Neural progenitor cell (in vitro differentiated cells): Measurements from ENCODE around the gene LGALS14. TPM values are rescaled to one million over a fixed set of nuclear protein-coding genes. Genes with fewer than 3 reads are reported as not detected.

ENCODE experiments used
- DNase-seq: peaks from one replicate; pipeline ENCODE4 v3.0.0-alpha.2; 2016; ENCODE audit warnings: low spot score
- H2AFZ ChIP-seq: fragments of 200-600 bp; sonication (generic); replicated peaks from 2 replicates; pipeline ENCODE4 v1.6.1; 2016; ENCODE audit warnings: antibody characterized with exemption
- H3F3A ChIP-seq: fragments of 200-600 bp; sonication (generic); 2 replicates; pipeline ENCODE4 v1.6.1; 2016; ENCODE audit warnings: antibody characterized with exemption, low read depth
- H3K27ac ChIP-seq: fragments of 200-600 bp; sonication (generic); 2 replicates; pipeline ENCODE4 v1.5.1; 2016; ENCODE audit warnings: mild to moderate bottlenecking
- H3K27me3 ChIP-seq: fragments of 200-600 bp; sonication (generic); 2 replicates; pipeline ENCODE4 v1.6.1; 2016; ENCODE audit warnings: mild to moderate bottlenecking, moderate library complexity
- H3K36me3 ChIP-seq: fragments of 200-600 bp; sonication (generic); 2 replicates; pipeline ENCODE4 v1.5.1; 2016
- H3K4me1 ChIP-seq: fragments of 200-600 bp; sonication (generic); 2 replicates; pipeline ENCODE4 v1.6.1; 2016; ENCODE audit warnings: mixed run types
- H3K4me2 ChIP-seq: fragments of 200-600 bp; sonication (generic); 2 replicates; pipeline ENCODE4 v1.6.1; 2016
- H3K4me3 ChIP-seq: fragments of 200-600 bp; sonication (generic); 2 replicates; pipeline ENCODE4 v1.5.1; 2016
- H3K79me2 ChIP-seq: fragments of 200-600 bp; sonication (generic); 2 replicates; pipeline ENCODE4 v1.6.1; 2016; ENCODE audit warnings: low read depth
- H3K9ac ChIP-seq: fragments of 200-600 bp; sonication (generic); 2 replicates; pipeline ENCODE4 v1.6.1; 2016
- H3K9me3 ChIP-seq: fragments of 200-600 bp; sonication (generic); 2 replicates; pipeline ENCODE4 v1.5.1; 2016; ENCODE audit warnings: low read depth
- H4K20me1 ChIP-seq: fragments of 200-600 bp; sonication (generic); 2 replicates; pipeline ENCODE4 v1.6.1; 2016; ENCODE audit warnings: low read depth
- H3K27ac Mint-ChIP-seq: 3 replicates; pipeline ENCODE4 v1.8.0; 2021; ENCODE audit warnings: mixed read lengths
- H3K27me3 Mint-ChIP-seq: 2 replicates; pipeline ENCODE4 v1.8.0; 2022; ENCODE audit warnings: low read depth, mild to moderate bottlenecking, inconsistent platforms, moderate library complexity, mixed read lengths; ENCODE audit not compliant: insufficient read depth
- H3K36me3 Mint-ChIP-seq: 3 replicates; pipeline ENCODE4 v1.8.0; 2021; ENCODE audit warnings: mixed read lengths
- H3K4me1 Mint-ChIP-seq: 3 replicates; pipeline ENCODE4 v1.8.0; 2021; ENCODE audit warnings: mixed read lengths
- H3K4me3 Mint-ChIP-seq: 3 replicates; pipeline ENCODE4 v1.8.0; 2021; ENCODE audit warnings: mild to moderate bottlenecking, moderate library complexity, mixed read lengths
- H3K9me3 Mint-ChIP-seq: 3 replicates; pipeline ENCODE4 v1.8.0; 2020; ENCODE audit warnings: mixed read lengths
- CTCF ChIP-seq: fragments of 200-600 bp; sonication (generic); IDR thresholded peaks from 2 replicates; pipeline ENCODE4 v1.5.1; 2017; ENCODE audit warnings: antibody characterized with exemption, mild to moderate bottlenecking
- EZH2 ChIP-seq: fragments of 200-600 bp; sonication (generic); IDR thresholded peaks from 2 replicates; pipeline ENCODE4 v1.6.1; 2017; ENCODE audit warnings: antibody characterized with exemption, mild to moderate bottlenecking, moderate library complexity
- EZH2phosphoT487 ChIP-seq: fragments of 200-600 bp; sonication (generic); IDR thresholded peaks from 2 replicates; pipeline ENCODE4 v1.6.1; 2017; ENCODE audit warnings: antibody characterized with exemption
- total RNA-seq: library from RNA; depleted of rRNA; stranded (reverse); fragments of >200 nt; gene quantifications from 2 replicates; pipeline ENCODE4 v1.2.3, GENCODE V29; 2015; ENCODE audit warnings: low replicate concordance

LGALS14 gene
- total RNA-seq, 1 donor from 2014 or later: not detected

- DNase-seq: no peak
- H3K27me3 ChIP-seq: no peaks in the 10 kb centered on the region
- H3K9me3 Mint-ChIP-seq: no peaks in the 10 kb centered on the region
- H2AFZ ChIP-seq: no peak overlapping the region
- peaks cover 6% of the 10 kb centered on the region for H3K4me1 ChIP-seq
- no peaks in the 10 kb centered on the region for H3K36me3 ChIP-seq
- no peaks in the 10 kb centered on the region for H3K79me2 ChIP-seq
- H3K4me3 Mint-ChIP-seq: no peak overlapping the region
- H3F3A ChIP-seq: no peaks in the 10 kb centered on the region
- H3K4me3 ChIP-seq: no peak overlapping the region
- H3K27ac Mint-ChIP-seq: no peak overlapping the region
- H3K9me3 ChIP-seq: no peaks in the 10 kb centered on the region
- no peak overlapping the region for H3K9ac ChIP-seq
- no peaks in the 10 kb centered on the region for H4K20me1 ChIP-seq
- TF ChIP-seq CTCF: no peak
- no peak for TF ChIP-seq EZH2phosphoT487
- no peak for TF ChIP-seq EZH2
- H3K4me2 ChIP-seq: no peak overlapping the region
- no peaks in the 10 kb centered on the region for H3K36me3 Mint-ChIP-seq
- H3K4me1 Mint-ChIP-seq: no peaks in the 10 kb centered on the region
- no peak overlapping the region for H3K27ac ChIP-seq
- H3K27me3 Mint-ChIP-seq: peaks cover 2% of the 10 kb centered on the region
Measured at GRCh38 chr19:39695759-39696158, 8.5 kb upstream of the LGALS14 start.

DNA sequence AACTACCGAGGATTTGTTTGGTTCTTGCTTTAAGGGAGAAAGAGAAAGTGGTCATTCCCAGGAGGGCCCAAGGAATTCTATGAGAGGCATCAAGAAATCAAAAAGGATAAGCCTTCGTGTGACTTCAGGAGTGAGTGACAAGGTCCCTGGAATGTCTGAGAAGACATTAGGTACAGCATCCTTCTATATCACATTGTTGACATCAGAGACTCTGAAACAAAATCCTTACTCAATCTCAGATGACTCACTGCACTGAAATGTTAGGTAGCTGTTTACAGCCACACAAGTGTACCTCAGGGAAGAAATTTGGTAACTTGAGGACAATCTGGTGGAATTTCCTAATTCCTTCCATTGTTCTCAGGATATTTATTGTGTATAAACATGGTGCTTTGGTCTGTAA lies 7.9 kb upstream of the LGALS14 start:
- Histone ChIP-seq H3K4me2 (no peak overlapping the region), H2AFZ (no peak overlapping the region), H3K9ac (no peak overlapping the region), H3K4me1 (peaks cover 6% of the 10 kb centered on the region), H3K4me3 (no peak overlapping the region), H3F3A (no peaks in the 10 kb centered on the region), H4K20me1 (no peaks in the 10 kb centered on the region), H3K79me2 (no peaks in the 10 kb centered on the region), H3K27ac (no peak overlapping the region), H3K36me3 (no peaks in the 10 kb centered on the region), H3K27me3 (no peaks in the 10 kb centered on the region), H3K9me3 (no peaks in the 10 kb centered on the region)
- no peaks in the 10 kb centered on the region for H3K4me1 Mint-ChIP-seq
- TF ChIP-seq EZH2phosphoT487: no peak
- no peak for TF ChIP-seq EZH2
- TF ChIP-seq CTCF: no peak
- H3K36me3 Mint-ChIP-seq: no peaks in the 10 kb centered on the region
- no peaks in the 10 kb centered on the region for H3K9me3 Mint-ChIP-seq
- no peak overlapping the region for H3K27ac Mint-ChIP-seq
- no peak for DNase-seq
- H3K27me3 Mint-ChIP-seq: peaks cover 2% of the 10 kb centered on the region
- no peak overlapping the region for H3K4me3 Mint-ChIP-seq

DNA sequence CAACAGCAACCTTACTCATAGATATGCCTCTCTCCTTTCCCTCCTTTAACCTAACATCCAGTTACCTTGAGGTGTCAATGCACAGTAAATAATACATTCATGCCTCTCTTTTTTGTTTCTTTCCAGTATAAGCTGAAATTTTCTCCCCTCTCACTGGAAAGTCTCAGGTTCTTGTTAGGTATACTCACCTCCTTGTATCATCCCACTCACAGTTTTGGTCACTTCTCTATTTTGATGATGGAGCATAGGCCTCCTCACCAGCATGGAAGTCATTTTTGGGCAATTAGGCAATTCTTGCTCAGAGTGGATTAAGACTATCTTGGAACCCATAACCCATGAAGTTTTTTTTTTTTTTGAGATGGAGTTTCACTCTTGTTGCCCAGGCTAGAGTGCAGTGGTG lies 5.7 kb upstream of the LGALS14 start:
- peaks cover 2% of the 10 kb centered on the region for H3K27me3 Mint-ChIP-seq
- H3K36me3 Mint-ChIP-seq: no peaks in the 10 kb centered on the region
- Histone ChIP-seq H3K4me1 (peaks cover 6% of the 10 kb centered on the region), H3K79me2 (no peaks in the 10 kb centered on the region), H4K20me1 (no peaks in the 10 kb centered on the region), H3K27ac (no peak overlapping the region), H3K4me2 (no peak overlapping the region), H3K36me3 (no peaks in the 10 kb centered on the region), H3K27me3 (no peaks in the 10 kb centered on the region), H3K9me3 (no peaks in the 10 kb centered on the region), H3K4me3 (no peak overlapping the region), H2AFZ (no peak overlapping the region), H3K9ac (no peak overlapping the region), H3F3A (no peaks in the 10 kb centered on the region)
- H3K4me3 Mint-ChIP-seq: no peak overlapping the region
- TF ChIP-seq EZH2phosphoT487 (no peak), EZH2 (no peak), CTCF (no peak)
- H3K4me1 Mint-ChIP-seq: no peaks in the 10 kb centered on the region
- DNase-seq: no peak
- H3K27ac Mint-ChIP-seq: no peak overlapping the region
- H3K9me3 Mint-ChIP-seq: no peaks in the 10 kb centered on the region
